ENCODE data around the gene GALNT15.

DNA sequence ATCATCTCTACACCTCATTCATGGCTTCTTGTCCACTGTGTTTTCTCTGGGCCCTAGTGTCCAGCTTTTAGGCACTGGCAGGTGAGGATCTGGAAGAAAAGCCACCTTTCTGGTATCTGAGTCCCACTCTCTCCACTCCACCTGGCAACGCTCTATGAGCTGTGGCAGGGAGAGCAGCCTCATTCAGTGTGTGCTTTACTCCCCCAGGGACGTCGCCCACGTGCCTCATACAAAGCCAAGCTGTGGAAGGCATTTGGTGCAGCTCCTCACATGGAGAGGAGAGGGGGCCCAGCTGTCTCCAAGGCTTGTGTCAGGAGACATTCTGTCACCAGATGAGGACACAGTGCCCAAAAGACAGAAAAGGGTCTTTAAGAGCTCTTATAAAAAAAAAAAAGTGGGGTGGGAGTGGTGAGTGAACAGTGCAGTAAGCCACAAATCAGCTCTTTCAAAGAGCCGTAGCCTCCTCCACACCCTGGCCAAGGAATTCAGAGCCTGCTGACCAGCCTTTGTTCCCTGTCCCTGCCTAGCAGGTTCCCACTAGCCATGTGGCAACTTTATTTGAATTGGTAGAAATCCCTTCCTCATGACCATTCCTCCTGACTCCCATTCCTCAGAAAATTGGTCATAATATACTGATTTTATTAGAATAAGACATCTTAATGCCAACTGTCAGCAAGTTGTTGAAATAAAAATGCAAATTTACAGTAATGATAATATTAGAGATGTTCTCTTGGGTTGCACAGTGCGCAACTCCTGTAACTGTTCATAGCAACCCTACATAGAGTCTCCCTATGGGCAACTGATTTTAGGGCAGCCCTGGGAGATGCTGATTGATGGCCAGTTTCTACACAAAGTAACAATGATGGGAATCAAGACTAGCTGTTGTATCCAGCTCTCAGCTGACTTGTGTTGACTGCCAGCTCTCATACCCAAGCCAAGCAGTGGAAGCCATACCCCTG lies 29.5 kb downstream of the GALNT15 start:
- TF ChIP-seq, protein P1, sequence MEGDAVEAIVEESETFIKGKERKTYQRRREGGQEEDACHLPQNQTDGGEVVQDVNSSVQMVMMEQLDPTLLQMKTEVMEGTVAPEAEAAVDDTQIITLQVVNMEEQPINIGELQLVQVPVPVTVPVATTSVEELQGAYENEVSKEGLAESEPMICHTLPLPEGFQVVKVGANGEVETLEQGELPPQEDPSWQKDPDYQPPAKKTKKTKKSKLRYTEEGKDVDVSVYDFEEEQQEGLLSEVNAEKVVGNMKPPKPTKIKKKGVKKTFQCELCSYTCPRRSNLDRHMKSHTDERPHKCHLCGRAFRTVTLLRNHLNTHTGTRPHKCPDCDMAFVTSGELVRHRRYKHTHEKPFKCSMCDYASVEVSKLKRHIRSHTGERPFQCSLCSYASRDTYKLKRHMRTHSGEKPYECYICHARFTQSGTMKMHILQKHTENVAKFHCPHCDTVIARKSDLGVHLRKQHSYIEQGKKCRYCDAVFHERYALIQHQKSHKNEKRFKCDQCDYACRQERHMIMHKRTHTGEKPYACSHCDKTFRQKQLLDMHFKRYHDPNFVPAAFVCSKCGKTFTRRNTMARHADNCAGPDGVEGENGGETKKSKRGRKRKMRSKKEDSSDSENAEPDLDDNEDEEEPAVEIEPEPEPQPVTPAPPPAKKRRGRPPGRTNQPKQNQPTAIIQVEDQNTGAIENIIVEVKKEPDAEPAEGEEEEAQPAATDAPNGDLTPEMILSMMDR (IDR thresholded peaks at IDR 0.05), result no peak
- no peak for TF ChIP-seq POLR2A (IDR thresholded peaks at IDR 0.05)
